NCI-H2107 (cell line): Measurements from ENCODE around the gene DHX58.
"Not testable (repeated sequence)": the region's sequence is repeated elsewhere in the genome, so short reads cannot be mapped to it uniquely, and the experiment has no call there.

Source experiments
- DNase-seq: peaks from one replicate; lab custom pipeline; 2025; lab: John Stamatoyannopoulos, UW

Gene DHX58

DNA sequence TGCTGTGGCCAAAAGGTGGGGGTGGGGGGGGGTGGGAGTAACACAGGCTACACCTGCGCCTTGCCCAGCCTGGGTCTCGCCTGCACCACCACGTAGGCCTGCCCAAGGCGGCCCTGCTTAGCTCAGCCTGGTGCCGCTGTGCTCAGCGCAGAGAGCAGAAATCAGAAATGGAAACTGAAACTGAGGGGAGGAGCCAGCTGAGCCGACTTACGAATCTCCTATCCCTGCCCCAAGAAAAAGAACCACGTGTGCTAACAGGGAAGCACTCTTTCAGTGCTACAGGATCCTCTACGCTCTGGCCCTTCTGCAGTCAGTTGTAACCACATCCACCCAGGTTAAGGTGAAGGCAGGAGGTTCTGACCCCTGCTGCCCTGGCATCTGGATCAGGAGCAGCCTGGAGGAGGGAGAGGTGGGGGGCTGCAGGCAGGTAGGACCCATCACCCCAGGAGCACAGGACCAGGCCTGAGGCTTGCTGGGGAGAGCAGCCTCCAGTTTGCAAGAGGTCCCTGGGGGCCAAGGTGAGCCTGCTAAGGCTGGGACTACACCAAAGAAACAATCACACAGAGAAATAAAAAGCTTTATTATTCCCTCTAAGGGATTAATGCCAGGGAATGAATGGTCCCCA lies at the start of gene DHX58:
Gene DHX58, minus strand, starts transcription at position 163 of the 625 bp plus-strand sequence. CDS start 822 bp downstream, outside the sequence.
- DNase-seq = peak; percentile 76

DNA sequence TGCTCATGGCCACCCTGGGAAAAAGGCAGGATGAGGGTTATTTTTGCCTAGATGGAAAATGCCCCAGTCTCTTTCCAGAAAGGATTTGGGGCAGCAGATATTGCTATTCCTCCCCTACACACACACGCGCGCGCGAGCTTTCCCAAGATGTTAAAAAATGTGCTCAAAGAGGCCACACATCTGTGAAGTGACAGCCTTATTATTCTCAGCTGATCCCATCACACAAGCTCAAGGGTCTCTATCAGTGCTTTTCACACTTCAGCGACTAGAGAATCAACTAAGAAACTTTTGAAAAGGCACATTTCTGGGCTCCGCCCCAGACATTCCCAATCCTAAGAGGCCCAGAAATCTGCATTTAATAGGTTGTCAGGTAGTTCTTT lies 48.0 kb upstream of the DHX58 start:
- no peak for DNase-seq

GRCh38 chr17:42159796-42160530 lies 47.4 kb upstream of the DHX58 start:
- no peak for DNase-seq

DNA sequence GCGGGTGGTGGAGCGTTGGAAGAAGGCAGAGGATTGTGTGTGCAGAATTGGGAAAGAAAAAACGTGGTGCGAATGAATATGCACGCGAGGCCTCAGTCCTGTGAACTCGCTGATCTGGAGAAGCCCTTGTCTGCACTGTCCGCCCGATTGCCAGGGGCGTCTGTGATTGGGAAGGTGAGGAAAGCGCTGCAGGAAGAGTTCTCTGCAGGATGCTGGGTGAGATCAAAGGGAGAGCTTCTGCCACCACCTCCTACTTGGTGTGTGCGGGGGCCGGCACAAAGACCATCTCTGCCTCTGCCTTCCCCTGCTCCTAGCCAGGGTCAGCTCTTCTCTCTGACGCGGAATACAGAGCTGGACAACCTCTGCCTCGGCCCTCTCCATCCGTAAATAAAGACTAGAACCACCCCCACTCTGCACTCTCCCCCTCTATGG lies 43.1 kb upstream of the DHX58 start:
- DNase-seq = no peak

DNA sequence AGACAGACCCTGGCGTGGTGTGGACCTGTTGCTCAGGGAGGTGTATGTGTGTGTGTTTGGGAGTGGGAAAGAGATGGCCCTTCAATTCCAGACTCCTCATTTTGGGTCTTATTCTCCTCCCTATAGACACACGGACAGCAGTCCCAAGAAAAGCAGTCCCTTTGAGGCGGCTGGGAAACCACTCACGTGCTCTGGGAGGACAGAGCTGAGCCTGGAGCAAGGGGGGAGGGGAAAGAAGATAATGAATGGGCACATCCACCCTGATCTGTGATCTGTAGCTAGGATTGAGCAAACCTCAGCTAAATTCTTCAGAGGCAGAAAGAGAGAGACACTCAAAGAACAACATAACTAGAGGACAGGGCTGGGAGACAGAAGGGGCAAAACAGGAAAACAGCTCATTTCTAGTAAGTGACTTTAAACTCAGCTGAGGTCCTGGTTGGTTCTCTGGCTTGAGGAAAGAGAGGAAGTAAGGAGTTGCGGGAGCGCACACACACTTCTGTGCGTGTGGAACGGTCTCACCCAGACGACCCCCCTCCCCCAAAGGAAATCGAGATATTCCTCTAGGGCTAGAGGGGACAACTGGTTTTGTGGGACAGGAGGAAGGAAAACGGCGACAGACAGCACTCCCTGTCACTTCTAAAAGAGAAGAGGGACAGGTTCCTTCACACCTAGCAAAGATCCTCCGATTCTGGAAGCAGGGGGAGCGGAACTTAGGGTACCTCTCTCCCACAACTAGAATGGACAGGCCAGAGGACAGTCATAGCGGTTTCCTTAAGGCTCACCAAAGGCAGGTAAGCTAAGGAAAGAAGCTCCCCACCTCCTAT lies 41.6 kb upstream of the DHX58 start:
- DNase-seq = no peak

- no peak for DNase-seq
These were observed 34.5 kb upstream of the DHX58 start for GRCh38 chr17:42146911-42147607.

DNA sequence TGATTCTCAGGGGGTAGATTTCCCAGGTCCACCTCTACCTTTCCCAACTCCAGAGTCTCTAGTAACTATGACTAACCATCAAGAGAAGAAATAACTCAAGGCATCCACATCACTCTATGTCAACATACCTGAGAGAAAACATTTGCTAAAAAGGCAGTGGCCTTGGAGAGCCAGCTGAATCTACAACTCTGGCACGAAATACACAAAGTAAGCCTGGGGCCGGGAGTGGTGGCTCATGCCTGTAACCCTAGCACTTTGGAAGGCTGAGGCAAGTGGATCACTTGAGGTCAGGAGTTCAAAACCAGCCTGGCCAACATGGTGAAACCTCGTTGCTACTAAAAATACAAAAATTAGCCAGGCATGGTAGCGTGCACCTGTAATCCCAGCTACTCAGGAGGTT lies 30.6 kb upstream of the DHX58 start:
- DNase-seq = not testable (repeated sequence)

- DNase-seq = peak; percentile 26
These were observed 29.9 kb upstream of the DHX58 start for GRCh38 chr17:42142371-42142896.

DNA sequence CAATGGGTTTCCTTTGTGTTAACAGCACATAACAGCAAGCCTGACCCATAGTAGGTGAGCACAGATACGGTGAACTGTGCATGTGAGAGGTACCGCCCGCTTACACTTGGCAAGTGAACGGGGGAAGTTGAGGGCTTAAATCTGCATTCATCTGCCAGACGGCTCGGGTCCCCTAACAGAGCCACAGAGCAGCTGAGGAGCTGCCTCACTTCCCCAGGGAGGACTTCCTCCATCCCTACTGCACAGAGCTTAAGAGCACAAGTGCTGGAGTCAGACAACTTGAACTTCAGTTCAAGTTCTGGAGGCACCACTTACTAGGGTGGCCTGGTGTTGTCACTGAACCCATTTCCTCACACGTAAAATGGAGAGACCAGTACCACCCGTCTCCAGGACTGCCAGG lies 28.9 kb upstream of the DHX58 start:
- no peak for DNase-seq

- not testable (repeated sequence) for DNase-seq
These were observed 28.2 kb upstream of the DHX58 start for GRCh38 chr17:42140690-42141089.

- DNase-seq = no peak
These were observed 26.4 kb upstream of the DHX58 start for GRCh38 chr17:42138749-42139492.

GRCh38 chr17:42136654-42137051 lies 24.1 kb upstream of the DHX58 start:
- no peak for DNase-seq

GRCh38 chr17:42135664-42136653 lies 23.4 kb upstream of the DHX58 start:
- DNase-seq = no peak

DNA sequence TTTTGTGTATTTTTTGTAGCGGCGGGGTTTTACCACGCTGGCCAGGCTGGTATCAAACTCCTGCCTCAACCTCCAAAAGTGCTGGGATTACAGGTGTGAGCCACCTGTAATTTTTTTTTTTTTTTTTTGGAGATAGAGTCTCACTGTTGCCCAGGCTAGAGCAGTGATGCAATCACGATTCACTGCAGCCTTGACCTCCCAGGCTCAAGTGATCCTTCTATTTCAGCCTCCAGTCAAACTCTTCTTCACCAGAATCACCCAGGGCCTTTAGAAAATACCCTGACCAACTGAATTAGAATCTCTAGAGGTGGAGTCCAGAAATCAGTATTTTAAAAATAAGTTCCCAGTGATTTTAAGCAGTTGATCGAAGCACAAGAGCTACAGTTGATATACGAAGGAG lies 22.6 kb upstream of the DHX58 start:
- no peak for DNase-seq

- peak; percentile 70 for DNase-seq
These were observed 21.0 kb upstream of the DHX58 start for GRCh38 chr17:42133461-42134041.

GRCh38 chr17:42132941-42133340 lies 20.4 kb upstream of the DHX58 start:
- peak; percentile 61 for DNase-seq

DNA sequence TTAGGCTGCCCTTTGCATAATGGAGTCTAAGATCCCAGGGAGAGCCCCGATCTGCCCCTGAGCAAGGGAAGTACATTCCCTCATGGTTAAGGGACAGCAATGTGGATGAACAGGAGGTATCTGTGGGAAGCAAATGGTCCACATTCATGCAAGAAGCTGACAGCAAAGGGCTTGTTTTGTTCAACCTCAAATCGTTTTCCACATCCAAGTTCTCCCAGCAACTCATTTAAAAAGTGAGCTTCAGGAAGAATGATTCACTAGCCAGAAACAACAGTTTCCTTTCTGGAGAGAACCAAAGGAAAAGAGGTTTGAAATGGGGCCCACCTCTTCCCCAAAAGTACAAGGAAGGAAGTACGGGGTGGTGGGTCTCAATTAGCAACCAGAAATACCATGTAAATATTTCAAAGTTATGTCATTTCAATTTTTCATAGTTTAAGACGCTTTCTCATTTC lies 19.5 kb upstream of the DHX58 start:
- DNase-seq = no peak

DNA sequence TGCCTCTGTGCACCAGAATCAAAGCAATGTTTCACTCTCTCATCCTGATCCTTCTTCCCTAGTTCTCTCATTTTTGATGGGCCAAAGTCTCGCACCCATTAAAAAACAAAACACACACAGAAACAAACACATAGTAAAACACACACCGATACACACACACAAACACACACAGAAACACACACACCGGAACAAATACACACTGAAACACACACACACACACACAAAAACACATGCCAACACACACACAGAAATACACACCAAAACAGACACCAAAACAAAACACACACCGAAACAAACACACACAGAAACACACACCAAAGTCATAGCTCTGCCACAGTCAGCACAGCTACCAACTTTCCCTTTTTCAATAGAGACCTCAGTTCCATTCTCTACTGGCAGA lies 18.7 kb upstream of the DHX58 start:
- DNase-seq = no peak

DNA sequence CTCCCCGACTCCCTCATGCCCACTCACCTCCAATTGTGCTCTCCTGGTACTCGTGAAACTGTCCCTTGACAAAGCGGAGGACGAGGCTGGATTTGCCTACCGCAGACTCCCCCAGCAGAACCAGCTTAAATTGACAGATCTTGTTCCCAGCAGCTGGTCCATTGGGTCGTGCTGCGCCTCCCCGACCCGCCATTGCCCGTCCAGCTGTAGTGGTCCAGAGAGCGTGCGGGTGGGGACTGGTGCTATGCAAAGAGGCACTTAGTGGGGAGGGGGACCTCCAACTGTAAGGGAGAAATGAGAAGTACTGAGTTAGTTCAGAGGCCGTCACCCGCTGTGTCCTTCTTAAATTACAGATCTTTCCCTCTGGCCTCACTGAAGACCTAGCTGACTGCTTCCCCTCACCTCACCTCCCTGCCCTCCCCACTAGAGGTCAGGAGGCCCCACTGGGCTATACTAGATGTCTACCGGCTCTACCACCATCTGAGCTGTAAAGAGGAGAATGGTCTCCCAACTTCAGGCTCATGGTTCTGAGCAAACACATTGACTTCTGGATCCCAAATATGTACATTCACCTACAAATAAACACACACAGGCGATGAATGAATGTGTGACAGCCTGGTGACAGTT lies 17.9 kb upstream of the DHX58 start:
- DNase-seq = no peak
